HepG2 (cell line): ENCODE measurements around the gene MAN2C1. TPM values are rescaled to one million over a fixed set of nuclear protein-coding genes. Genes with fewer than 3 reads are reported as not detected.

Source experiments
- CENPT ChIP-seq: sonication (generic); formaldehyde crosslinking; IDR thresholded peaks from 2 replicates; pipeline ENCODE4 v1.8.0; 2022; ENCODE audit warnings: low read depth, mild to moderate bottlenecking, moderate library complexity, missing genetic modification reagents
- FOXA1 ChIP-seq, 2 experiments: fragments of 450-650 bp in 1 of 2; sonication (generic) in 1 of 2; formaldehyde crosslinking in 1 of 2; IDR thresholded peaks; 2 replicates each; pipeline versions ENCODE4 v1.4.0 to v1.6.1; 2016 to 2020; ENCODE audit warnings: missing genetic modification reagents in 1 of 2
- HNRNPUL1 ChIP-seq: fragments of 200-400 bp; formaldehyde crosslinking; IDR thresholded peaks from 2 replicates; pipeline ENCODE4 v1.6.1; 2017; ENCODE audit warnings: low read depth, mild to moderate bottlenecking, low read length, moderate library complexity
- KLF6 ChIP-seq: IDR thresholded peaks from 2 replicates; pipeline ENCODE4 v1.8.0; 2016; ENCODE audit warnings: missing biosample characterization, missing genetic modification reagents
- NCOA5 ChIP-seq: sonication (generic); formaldehyde crosslinking; IDR thresholded peaks from 2 replicates; pipeline ENCODE4 v1.4.0; 2020; ENCODE audit warnings: missing genetic modification reagents
- PBX2 ChIP-seq: IDR thresholded peaks from 2 replicates; pipeline ENCODE4 v1.6.1; 2016; ENCODE audit warnings: control low read depth
- RORA ChIP-seq: sonication (generic); formaldehyde crosslinking; IDR thresholded peaks from 2 replicates; pipeline ENCODE4 v1.5.0; 2020; ENCODE audit warnings: mild to moderate bottlenecking, missing genetic modification reagents, moderate library complexity
- SP140L ChIP-seq: sonication (generic); formaldehyde crosslinking; IDR thresholded peaks from 2 replicates; pipeline ENCODE4 v1.4.0; 2020; ENCODE audit warnings: missing genetic modification reagents, borderline replicate concordance
- TEAD2 ChIP-seq: sonication (generic); formaldehyde crosslinking; IDR thresholded peaks from 2 replicates; pipeline ENCODE4 v1.9.0; 2021; ENCODE audit warnings: missing genetic modification reagents
- ZBTB34 ChIP-seq: sonication (generic); formaldehyde crosslinking; IDR thresholded peaks from 2 replicates; pipeline ENCODE4 v1.8.0; 2022; ENCODE audit warnings: mild to moderate bottlenecking, missing genetic modification reagents
- ZNF746 ChIP-seq: sonication (generic); formaldehyde crosslinking; IDR thresholded peaks from 2 replicates; pipeline ENCODE4 v1.8.0; 2022; ENCODE audit warnings: mild to moderate bottlenecking, missing genetic modification reagents
- polyA plus RNA-seq, 8 experiments: library from polyadenylated mRNA; depleted of rRNA in 3 of 8; stranded (reverse) in 7 of 8; unstranded in 1 of 8; fragments of >200 nt; fragmentation: Illumina TruSeq in 4 of 8; extraction: Trizol in 4 of 8; gene quantifications; 2 replicates each; pipeline versions ENCODE4 v1.2.1 to v1.2.3, GENCODE V29; 2011 to 2016; ENCODE audit warnings: low read depth in 4 of 8, missing spikeins in 1 of 8, mixed read lengths in 1 of 8; ENCODE audit not compliant: insufficient read depth in 1 of 8
- total RNA-seq, 5 experiments: library from RNA; depleted of rRNA; stranded (reverse); fragments of >200 nt; fragmentation: Illumina TruSeq; extraction: Trizol; gene quantifications; 2 replicates each; pipeline ENCODE4 v1.2.3, GENCODE V29; 2016; ENCODE audit warnings: low read depth in 1 of 5
- TF ChIP-seq, protein P1 (sequence below): IDR thresholded peaks from 2 replicates; pipeline ENCODE4 v1.6.1; 2016; ENCODE audit warnings: low read depth, missing genetic modification reagents, missing compliant biosample characterization
- TF ChIP-seq, protein P2 (sequence below): sonication (generic); formaldehyde crosslinking; IDR thresholded peaks from 2 replicates; pipeline ENCODE4 v1.4.0; 2020; ENCODE audit warnings: mild to moderate bottlenecking, missing genetic modification reagents
- TF ChIP-seq, protein P3 (sequence below): sonication (generic); formaldehyde crosslinking; IDR thresholded peaks from 2 replicates; pipeline ENCODE4 v1.5.0; 2020; ENCODE audit warnings: mild to moderate bottlenecking, missing genetic modification reagents

Gene MAN2C1
- total and polyA plus RNA-seq, 2 of the 13 experiments (the other 11 are each of a cell fraction or from before 2014, with no cell fraction given): 62.6 to 71.0 TPM

DNA sequence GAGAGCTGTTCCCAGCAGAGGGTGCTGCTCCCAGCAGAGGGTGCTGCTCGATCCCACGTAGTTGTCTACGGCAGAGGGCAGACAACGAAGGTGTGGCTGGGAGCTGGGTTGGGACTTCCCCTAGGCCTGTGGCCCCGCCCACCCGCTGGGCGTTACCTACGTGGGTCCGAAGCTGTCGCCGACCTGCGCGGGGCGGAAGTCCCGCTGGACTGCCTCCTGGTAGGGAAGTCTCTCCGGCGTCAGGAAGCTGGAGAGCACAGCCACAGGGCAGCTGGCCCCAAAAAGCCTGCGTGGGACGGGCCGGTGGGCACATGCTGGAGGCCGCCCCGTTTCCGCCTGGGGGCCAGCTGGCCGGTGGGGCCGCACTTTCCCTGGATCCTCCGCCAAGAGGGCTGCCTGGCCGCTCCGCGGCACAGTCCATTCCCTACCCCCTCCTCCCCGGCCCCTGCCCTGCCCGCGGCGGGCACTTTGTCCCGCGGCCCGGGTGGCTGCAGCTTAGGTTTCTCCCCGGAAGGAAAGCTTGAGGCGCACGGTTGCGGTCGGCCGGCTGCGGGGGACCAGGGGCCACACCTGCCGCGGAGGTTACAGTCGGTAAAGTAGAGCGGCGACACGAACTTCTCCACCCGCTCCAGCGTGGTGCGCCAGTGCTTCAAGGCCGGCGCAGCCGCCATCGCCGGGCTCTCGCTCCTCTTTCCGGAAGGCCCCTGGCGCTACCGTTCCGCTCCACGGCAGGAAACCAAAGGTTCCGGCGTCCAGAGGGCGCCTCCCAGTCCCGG lies at the start of gene MAN2C1 (continued):
- TF ChIP-seq, protein P1, sequence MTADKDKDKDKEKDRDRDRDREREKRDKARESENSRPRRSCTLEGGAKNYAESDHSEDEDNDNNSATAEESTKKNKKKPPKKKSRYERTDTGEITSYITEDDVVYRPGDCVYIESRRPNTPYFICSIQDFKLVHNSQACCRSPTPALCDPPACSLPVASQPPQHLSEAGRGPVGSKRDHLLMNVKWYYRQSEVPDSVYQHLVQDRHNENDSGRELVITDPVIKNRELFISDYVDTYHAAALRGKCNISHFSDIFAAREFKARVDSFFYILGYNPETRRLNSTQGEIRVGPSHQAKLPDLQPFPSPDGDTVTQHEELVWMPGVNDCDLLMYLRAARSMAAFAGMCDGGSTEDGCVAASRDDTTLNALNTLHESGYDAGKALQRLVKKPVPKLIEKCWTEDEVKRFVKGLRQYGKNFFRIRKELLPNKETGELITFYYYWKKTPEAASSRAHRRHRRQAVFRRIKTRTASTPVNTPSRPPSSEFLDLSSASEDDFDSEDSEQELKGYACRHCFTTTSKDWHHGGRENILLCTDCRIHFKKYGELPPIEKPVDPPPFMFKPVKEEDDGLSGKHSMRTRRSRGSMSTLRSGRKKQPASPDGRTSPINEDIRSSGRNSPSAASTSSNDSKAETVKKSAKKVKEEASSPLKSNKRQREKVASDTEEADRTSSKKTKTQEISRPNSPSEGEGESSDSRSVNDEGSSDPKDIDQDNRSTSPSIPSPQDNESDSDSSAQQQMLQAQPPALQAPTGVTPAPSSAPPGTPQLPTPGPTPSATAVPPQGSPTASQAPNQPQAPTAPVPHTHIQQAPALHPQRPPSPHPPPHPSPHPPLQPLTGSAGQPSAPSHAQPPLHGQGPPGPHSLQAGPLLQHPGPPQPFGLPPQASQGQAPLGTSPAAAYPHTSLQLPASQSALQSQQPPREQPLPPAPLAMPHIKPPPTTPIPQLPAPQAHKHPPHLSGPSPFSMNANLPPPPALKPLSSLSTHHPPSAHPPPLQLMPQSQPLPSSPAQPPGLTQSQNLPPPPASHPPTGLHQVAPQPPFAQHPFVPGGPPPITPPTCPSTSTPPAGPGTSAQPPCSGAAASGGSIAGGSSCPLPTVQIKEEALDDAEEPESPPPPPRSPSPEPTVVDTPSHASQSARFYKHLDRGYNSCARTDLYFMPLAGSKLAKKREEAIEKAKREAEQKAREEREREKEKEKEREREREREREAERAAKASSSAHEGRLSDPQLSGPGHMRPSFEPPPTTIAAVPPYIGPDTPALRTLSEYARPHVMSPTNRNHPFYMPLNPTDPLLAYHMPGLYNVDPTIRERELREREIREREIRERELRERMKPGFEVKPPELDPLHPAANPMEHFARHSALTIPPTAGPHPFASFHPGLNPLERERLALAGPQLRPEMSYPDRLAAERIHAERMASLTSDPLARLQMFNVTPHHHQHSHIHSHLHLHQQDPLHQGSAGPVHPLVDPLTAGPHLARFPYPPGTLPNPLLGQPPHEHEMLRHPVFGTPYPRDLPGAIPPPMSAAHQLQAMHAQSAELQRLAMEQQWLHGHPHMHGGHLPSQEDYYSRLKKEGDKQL (CRISPR knock-in tag): no peak; the same call in 1 of the 2 replicates
- TF ChIP-seq ZNF746 (CRISPR knock-in tag) (peak; percentile 58; the same call in 1 of the 2 replicates), SP140L (0 out of 2 replicates have a peak, but pooled peaks have one; percentile 90), TEAD2 (CRISPR knock-in tag) (no peak), CENPT (CRISPR knock-in tag) (no peak), KLF6 (CRISPR knock-in tag) (peak; percentile 46), ZBTB34 (CRISPR knock-in tag) (peak; percentile 2; the same call in 1 of the 2 replicates), FOXA1 (IDR thresholded peaks at IDR 0.05) (no peak), FOXA1 (CRISPR knock-in tag; IDR thresholded peaks at IDR 0.05) (0 out of 2 replicates have a peak, but pooled peaks have one; percentile 39), RORA (CRISPR knock-in tag) (no peak), NCOA5 (CRISPR knock-in tag) (no peak), PBX2 (CRISPR knock-in tag) (no peak), HNRNPUL1 (peak; percentile 77; the same call in 1 of the 2 replicates)
- TF ChIP-seq, protein P2, sequence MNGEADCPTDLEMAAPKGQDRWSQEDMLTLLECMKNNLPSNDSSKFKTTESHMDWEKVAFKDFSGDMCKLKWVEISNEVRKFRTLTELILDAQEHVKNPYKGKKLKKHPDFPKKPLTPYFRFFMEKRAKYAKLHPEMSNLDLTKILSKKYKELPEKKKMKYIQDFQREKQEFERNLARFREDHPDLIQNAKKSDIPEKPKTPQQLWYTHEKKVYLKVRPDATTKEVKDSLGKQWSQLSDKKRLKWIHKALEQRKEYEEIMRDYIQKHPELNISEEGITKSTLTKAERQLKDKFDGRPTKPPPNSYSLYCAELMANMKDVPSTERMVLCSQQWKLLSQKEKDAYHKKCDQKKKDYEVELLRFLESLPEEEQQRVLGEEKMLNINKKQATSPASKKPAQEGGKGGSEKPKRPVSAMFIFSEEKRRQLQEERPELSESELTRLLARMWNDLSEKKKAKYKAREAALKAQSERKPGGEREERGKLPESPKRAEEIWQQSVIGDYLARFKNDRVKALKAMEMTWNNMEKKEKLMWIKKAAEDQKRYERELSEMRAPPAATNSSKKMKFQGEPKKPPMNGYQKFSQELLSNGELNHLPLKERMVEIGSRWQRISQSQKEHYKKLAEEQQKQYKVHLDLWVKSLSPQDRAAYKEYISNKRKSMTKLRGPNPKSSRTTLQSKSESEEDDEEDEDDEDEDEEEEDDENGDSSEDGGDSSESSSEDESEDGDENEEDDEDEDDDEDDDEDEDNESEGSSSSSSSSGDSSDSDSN (CRISPR knock-in tag): peak; percentile 95
- TF ChIP-seq, protein P3, sequence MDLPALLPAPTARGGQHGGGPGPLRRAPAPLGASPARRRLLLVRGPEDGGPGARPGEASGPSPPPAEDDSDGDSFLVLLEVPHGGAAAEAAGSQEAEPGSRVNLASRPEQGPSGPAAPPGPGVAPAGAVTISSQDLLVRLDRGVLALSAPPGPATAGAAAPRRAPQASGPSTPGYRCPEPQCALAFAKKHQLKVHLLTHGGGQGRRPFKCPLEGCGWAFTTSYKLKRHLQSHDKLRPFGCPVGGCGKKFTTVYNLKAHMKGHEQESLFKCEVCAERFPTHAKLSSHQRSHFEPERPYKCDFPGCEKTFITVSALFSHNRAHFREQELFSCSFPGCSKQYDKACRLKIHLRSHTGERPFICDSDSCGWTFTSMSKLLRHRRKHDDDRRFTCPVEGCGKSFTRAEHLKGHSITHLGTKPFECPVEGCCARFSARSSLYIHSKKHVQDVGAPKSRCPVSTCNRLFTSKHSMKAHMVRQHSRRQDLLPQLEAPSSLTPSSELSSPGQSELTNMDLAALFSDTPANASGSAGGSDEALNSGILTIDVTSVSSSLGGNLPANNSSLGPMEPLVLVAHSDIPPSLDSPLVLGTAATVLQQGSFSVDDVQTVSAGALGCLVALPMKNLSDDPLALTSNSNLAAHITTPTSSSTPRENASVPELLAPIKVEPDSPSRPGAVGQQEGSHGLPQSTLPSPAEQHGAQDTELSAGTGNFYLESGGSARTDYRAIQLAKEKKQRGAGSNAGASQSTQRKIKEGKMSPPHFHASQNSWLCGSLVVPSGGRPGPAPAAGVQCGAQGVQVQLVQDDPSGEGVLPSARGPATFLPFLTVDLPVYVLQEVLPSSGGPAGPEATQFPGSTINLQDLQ (CRISPR knock-in tag): no peak; the same call in 1 of the 2 replicates
